ENCODE results near the gene PTGES. TPM values are rescaled to one million over a fixed set of nuclear protein-coding genes. Genes with fewer than 3 reads are reported as not detected.

Gene PTGES
- total RNA-seq, 1 donor from 2014 or later: 0.12 TPM

DNA sequence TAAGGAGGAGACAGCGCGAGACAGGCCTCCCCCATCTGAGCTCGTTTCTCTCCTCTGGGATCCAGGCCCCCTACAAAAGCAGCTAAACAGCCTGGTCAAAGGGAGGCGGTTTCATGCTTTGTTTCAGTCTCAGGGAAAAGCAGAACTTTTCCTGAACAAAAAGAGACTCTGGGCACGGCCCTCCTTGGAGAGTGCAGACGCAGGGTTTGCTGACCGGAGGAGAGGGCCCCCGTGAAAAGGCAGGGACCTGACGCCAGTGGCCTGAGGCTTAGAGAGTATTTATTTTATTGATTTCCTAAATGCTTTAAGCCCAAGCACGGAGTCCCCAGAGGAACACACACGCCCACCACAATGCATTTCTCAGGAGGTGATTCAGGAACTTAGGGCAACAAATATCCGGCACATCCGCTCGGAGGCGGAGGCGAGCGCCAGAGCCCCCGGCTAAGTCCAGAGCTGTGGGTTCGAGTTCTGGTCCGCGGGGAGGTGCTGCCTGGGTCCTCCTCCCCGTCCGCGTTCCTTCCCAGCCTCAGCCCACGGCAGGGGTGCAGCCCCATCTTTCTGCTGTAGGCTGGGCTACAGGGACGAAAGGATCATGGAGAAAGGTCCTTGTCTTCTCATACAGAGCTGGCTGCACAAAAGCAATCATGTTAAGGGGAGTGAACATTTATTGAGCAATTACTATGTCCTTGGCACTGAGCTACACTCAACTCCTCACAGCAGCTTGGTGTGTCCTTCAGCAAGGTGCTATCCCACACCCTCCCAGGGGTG is 40.0 kb downstream of the PTGES start:
- no peaks in the 10 kb centered on the region for H3K36me3 Mint-ChIP-seq (ENCODE audit: low read depth)
- intact Hi-C loops (cut with micrococcal nuclease): loop anchor here (5.0 kb wide), 1 partner anchor 41 kb away; no protein-coding TSS in a partner anchor
- no peaks in the 10 kb centered on the region for H3K9me3 Mint-ChIP-seq
- H3K27me3 Mint-ChIP-seq: peaks cover 9% of the 10 kb centered on the region
- no peak overlapping the region for H3K27ac Mint-ChIP-seq
- peaks cover 17% of the 10 kb centered on the region for H3K4me1 Mint-ChIP-seq
- no peak overlapping the region for H3K4me3 Mint-ChIP-seq
- no peak for DNase-seq

DNA sequence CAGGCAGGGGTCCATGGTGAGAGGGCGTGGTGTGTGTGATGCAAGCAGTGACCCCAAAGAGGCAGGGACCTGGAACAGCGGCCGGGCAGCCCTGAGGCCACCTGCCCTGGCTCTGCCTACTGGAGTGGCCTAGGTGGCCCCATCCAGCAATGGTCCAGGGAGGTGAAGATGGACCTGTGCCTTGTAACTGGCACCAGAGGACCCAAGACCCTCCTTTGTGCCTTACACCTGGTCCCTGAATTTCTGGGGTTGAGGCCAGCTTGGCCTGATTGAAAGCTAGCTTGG is 42.7 kb downstream of the PTGES start:
- Mint-ChIP-seq H3K36me3 (ENCODE audit: low read depth) (no peaks in the 10 kb centered on the region), H3K9me3 (no peaks in the 10 kb centered on the region), H3K4me1 (peaks cover 17% of the 10 kb centered on the region), H3K27ac (no peak overlapping the region), H3K27me3 (peaks cover 2% of the 10 kb centered on the region), H3K4me3 (no peak overlapping the region)
- no peak for DNase-seq
- intact Hi-C loops (cut with micrococcal nuclease): loop anchor here (5.0 kb wide), 1 partner anchor 38 kb away; no protein-coding TSS in a partner anchor

DNA sequence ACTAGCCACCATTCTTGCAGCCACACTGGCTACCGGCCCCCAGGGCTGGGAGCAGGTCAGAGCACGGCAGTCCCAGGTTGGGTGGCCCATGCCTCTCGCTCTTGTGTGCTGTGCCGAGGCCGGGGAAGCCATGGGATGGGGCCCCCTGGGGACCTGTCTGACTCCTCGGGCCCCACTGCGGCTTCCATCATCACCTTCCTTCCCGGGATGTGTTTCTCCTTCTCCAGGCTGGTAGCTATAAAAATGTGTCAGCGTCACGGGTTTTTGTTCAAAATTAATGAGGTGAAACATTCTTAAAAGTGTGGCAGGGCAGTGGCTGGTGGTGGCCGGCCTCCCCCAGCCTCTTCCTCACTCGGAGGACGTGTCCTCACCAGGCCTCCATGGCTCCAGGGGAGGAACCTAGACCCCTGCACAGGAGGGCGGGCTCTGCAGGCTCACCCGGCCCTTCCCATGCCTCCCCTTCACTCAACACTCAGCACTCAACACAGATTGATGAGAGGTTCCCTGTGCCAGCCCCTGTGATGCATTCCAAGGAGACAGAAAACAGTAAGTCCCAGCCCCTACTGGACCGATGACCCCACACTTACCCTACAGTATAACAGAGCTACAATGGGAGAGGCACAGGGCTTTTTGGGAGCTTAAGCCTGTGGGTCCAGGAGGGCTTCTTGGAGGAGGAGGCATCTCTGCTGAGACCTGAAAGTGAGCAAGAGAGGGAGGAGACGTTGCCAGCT is 43.2 kb downstream of the PTGES start:
- intact Hi-C loops (cut with micrococcal nuclease): loop anchor here (5.0 kb wide), 1 partner anchor 37 kb away; no protein-coding TSS in a partner anchor
- peaks cover 17% of the 10 kb centered on the region for H3K4me1 Mint-ChIP-seq
- H3K9me3 Mint-ChIP-seq: no peaks in the 10 kb centered on the region
- no peak for DNase-seq
- no peak overlapping the region for H3K4me3 Mint-ChIP-seq
- no peak overlapping the region for H3K27ac Mint-ChIP-seq
- H3K27me3 Mint-ChIP-seq: peaks cover 2% of the 10 kb centered on the region
- no peaks in the 10 kb centered on the region for H3K36me3 Mint-ChIP-seq (ENCODE audit: low read depth)

DNA sequence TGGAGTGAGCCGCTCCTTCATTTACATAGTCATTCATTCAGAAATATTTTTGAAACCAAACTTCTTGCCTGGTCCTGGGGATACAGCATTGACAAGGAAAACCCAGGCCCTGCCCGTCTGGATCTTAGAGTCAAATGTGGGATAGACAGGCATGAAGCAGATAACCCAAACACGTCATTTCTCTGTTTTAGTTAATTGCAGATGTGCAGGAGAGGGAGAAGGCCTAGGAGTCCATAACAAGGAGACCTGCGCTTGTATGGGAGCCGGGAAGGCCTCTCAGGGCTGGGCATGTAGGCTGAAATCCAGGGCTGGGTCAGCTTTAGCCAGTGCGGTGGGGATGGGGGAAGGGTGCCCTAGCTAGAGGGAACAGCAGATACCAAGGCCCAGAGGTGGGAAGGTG is 44.0 kb downstream of the PTGES start:
- H3K4me1 Mint-ChIP-seq: peaks cover 17% of the 10 kb centered on the region
- H3K9me3 Mint-ChIP-seq: no peaks in the 10 kb centered on the region
- no peak overlapping the region for H3K4me3 Mint-ChIP-seq
- peaks cover 2% of the 10 kb centered on the region for H3K27me3 Mint-ChIP-seq
- no peaks in the 10 kb centered on the region for H3K36me3 Mint-ChIP-seq (ENCODE audit: low read depth)
- intact Hi-C loops (cut with micrococcal nuclease): no loop called here
- H3K27ac Mint-ChIP-seq: no peak overlapping the region
- no peak for DNase-seq

DNA sequence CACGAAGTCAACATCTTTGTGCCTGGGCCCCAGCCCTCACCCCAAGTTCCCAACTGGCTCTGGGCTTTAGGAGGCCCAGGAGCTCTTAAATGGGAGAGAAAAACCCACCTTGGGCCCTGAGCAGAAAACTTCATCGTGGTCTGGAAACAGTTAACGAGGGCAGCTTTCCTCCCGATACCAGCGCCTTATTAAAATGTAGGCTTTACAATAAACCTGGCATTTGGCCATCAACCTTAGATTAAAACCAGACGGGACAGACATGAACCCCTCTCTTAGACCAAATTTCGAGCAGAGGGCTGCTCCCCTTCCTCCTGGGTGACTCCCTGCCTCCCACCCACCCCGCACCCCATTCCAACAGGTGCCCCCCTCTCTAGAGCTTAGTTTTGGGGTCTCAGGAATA is 48.0 kb downstream of the PTGES start:
- H3K36me3 Mint-ChIP-seq (ENCODE audit: low read depth): no peaks in the 10 kb centered on the region
- DNase-seq: no peak
- no peaks in the 10 kb centered on the region for H3K9me3 Mint-ChIP-seq
- H3K4me1 Mint-ChIP-seq: no peaks in the 10 kb centered on the region
- no peak overlapping the region for H3K27ac Mint-ChIP-seq
- intact Hi-C loops (cut with micrococcal nuclease): no loop called here
- H3K27me3 Mint-ChIP-seq: peaks cover 4% of the 10 kb centered on the region
- H3K4me3 Mint-ChIP-seq: no peak overlapping the region

DNA sequence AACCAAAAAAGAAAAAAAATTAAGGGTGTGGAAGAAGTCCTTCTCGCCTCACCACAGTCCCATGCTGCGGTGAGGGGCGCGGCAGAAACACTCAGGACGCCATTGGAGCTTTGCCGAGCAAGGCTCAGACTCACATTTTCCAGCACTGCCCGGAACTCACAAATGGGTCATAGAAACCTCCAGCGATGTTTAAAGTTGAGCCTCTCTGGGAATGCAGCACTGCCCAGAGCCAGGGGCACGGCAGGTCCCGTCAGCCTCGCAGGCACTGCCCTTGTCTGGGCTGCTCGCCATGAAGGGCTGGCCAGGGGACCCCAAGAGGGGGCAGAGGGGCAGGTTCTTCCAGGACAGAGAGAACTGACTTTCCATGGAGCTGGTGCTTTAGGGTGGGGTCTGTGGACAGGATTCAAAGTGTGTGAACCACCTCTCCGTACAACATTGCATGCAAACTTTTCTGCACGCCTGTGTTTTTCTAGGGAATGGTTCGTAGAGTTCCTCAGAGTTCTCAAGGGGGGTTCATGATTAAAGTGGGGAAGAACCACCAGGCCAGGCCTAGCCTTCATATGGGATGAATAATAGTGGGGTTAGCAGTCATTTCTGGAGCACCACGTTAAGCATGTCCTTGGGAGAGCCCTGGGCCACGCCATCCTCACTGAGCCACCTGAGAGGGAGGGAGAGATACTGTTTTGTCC is 49.0 kb downstream of the PTGES start:
- H3K27me3 Mint-ChIP-seq: peaks cover 3% of the 10 kb centered on the region
- H3K36me3 Mint-ChIP-seq (ENCODE audit: low read depth): no peaks in the 10 kb centered on the region
- H3K9me3 Mint-ChIP-seq: no peaks in the 10 kb centered on the region
- no peak overlapping the region for H3K27ac Mint-ChIP-seq
- DNase-seq: no peak
- H3K4me1 Mint-ChIP-seq: no peaks in the 10 kb centered on the region
- H3K4me3 Mint-ChIP-seq: no peak overlapping the region
- intact Hi-C loops (cut with micrococcal nuclease): no loop called here

DNA sequence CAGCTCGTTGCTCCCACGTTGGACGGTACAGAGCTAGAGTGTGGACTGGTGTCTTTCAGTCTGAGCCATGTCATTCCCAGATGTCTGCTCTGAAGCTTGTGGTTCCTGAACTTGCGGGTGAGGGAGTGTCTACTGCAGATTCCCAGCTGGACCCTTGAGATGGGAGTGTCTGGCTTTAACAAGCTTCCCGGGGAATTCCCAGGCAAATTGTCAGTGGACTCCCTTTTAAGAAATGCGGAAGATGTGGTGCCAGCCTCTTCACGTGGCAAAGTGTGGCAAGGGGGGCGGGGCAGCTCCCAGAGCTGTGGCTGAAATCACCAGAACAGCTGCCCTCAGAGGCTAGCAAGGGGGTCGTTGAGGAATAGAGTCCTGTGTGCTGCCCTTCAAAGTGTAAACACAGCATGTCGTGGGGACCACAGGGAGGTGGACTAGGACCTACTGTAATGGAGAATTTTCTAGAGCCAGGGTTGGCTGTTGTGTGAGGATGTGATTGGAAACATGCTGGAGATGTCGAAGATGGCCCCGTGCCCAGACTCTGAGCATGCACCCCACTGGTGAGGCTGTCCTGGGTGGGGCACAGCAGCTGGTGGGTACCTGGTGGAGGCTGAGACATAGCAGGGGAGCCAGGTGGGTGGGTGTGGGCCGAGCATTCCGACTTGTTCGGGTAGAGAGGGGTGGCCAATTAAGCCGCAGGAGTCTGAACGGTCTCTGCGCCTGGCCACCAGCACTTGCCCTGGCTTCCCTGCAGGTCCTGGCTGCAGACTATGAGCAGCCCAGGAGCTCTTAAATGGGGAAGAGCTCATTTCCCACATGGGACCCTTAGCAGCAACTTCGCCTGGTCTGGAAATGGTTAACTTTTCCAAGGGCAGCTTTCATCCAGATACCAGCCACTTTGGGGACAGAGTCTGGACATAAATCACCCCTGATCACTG is 50.0 kb downstream of the PTGES start:
- H3K4me1 Mint-ChIP-seq: no peaks in the 10 kb centered on the region
- H3K4me3 Mint-ChIP-seq: no peak overlapping the region
- H3K36me3 Mint-ChIP-seq (ENCODE audit: low read depth): no peaks in the 10 kb centered on the region
- H3K9me3 Mint-ChIP-seq: no peaks in the 10 kb centered on the region
- no peak overlapping the region for H3K27ac Mint-ChIP-seq
- intact Hi-C loops (cut with micrococcal nuclease): no loop called here
- peaks cover 3% of the 10 kb centered on the region for H3K27me3 Mint-ChIP-seq
- no peak for DNase-seq

DNA sequence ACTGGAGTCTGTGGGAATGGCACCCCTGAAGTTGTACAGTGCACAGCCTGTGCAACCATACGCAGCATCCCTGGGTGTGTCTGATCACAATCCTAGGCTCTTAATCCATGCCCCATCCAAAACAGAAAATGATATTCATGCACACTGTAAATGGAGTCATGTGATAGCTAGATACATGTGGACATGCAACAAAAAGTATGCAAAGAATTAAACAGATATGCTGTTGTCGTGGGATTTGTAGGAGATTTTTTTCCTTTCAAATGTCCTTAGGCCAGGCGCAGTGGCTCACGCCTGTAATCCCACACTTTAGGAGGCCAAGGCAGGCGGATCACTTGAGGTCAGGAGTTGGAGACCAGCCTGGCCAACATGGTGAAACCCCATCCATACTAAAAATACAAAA is 51.3 kb downstream of the PTGES start:
- Mint-ChIP-seq H3K27me3 (peaks cover 6% of the 10 kb centered on the region), H3K4me3 (no peak overlapping the region), H3K4me1 (peaks cover 3% of the 10 kb centered on the region), H3K27ac (no peak overlapping the region), H3K36me3 (ENCODE audit: low read depth) (no peaks in the 10 kb centered on the region), H3K9me3 (no peaks in the 10 kb centered on the region)
- no peak for DNase-seq
- intact Hi-C loops (cut with micrococcal nuclease): no loop called here

DNA sequence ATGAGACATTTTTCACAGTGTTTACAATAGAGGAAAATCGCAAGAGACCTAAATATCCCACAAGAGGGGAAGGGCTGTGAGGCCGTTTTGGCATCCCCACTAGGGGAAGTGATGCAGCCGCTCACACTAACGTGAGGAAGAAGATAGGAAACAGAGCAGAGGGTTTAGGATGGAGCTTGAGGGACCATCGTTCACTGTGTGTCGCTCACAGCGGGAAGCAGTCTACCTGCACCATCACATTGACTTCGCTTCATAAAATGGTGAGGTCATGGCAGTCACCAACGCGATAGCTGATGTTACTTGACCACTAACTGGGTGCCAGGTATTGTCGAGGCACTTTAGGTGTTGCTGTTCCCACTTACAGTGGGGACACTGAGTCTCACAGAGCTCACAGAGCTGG is 51.8 kb downstream of the PTGES start:
- Mint-ChIP-seq H3K27ac (no peak overlapping the region), H3K4me1 (peaks cover 3% of the 10 kb centered on the region), H3K36me3 (ENCODE audit: low read depth) (no peaks in the 10 kb centered on the region), H3K4me3 (no peak overlapping the region), H3K9me3 (no peaks in the 10 kb centered on the region), H3K27me3 (peaks cover 6% of the 10 kb centered on the region)
- intact Hi-C loops (cut with micrococcal nuclease): no loop called here
- no peak for DNase-seq

DNA sequence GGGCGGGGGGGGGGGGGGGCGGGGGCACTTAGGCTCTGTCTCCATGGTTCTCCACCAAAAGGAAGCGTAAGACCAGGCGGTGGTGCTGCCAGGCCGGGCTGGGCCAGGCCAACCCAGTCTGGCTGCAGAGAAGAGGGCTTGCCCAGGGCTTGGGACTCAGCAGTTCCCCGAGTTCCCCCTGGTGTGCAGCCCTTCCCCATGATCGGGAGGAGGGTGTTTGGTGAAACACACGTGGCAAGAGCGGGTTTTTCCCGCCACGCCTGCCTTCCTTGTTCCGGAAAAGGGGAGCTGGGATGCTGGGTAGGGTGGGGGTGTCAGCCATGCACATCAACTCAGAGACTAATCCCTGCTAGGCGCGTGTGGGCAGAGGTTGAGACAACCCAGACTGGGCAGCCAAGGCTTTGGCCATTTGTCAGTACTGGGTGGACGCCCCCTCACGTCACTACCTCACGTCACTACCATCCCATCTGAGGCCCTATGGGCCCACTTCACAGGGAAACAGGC is 54.5 kb downstream of the PTGES start:
- DNase-seq: no peak
- Mint-ChIP-seq H3K36me3 (ENCODE audit: low read depth) (no peaks in the 10 kb centered on the region), H3K9me3 (no peaks in the 10 kb centered on the region), H3K4me1 (peaks cover 5% of the 10 kb centered on the region), H3K4me3 (peak overlapping the region; percentile 48), H3K27me3 (peaks cover 22% of the 10 kb centered on the region), H3K27ac (peak overlapping the region; percentile 72)
- intact Hi-C loops (cut with micrococcal nuclease): no loop called here

DNA sequence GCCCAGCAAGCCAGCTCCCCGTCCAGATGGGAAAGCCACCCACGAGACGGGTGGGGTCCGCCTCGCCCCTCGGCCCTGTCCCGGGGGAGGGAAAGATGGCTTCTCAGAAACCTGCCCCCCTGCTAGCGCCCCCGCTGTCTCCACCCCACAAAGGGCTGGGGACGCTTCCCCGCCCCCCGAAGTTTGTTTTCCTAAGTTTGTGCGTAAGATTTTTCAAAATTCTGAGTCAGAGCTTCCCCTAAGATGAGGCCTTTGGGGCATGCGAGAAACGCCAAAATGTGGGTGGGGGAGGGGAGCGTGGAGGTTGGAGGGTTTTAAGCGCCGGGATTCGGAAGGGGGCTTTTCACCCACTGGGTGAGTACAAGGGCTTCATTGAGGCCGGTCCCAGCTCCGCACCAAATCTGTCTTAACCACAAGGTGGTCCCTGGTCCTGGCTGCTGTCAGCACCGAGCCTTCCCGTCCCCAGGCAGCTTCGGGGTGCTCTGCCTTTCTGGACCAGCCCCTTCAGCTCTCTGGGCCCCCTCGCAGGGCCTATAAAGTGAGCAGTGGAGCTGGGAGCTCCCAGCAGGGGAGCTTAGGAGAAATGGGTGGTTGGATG is 55.1 kb downstream of the PTGES start:
- intact Hi-C loops (cut with micrococcal nuclease): no loop called here
- H3K27me3 Mint-ChIP-seq: peaks cover 22% of the 10 kb centered on the region
- no peak for DNase-seq
- no peaks in the 10 kb centered on the region for H3K9me3 Mint-ChIP-seq
- peaks cover 5% of the 10 kb centered on the region for H3K4me1 Mint-ChIP-seq
- H3K4me3 Mint-ChIP-seq: peak overlapping the region; percentile 69
- H3K36me3 Mint-ChIP-seq (ENCODE audit: low read depth): no peaks in the 10 kb centered on the region
- H3K27ac Mint-ChIP-seq: peak overlapping the region; percentile 81

DNA sequence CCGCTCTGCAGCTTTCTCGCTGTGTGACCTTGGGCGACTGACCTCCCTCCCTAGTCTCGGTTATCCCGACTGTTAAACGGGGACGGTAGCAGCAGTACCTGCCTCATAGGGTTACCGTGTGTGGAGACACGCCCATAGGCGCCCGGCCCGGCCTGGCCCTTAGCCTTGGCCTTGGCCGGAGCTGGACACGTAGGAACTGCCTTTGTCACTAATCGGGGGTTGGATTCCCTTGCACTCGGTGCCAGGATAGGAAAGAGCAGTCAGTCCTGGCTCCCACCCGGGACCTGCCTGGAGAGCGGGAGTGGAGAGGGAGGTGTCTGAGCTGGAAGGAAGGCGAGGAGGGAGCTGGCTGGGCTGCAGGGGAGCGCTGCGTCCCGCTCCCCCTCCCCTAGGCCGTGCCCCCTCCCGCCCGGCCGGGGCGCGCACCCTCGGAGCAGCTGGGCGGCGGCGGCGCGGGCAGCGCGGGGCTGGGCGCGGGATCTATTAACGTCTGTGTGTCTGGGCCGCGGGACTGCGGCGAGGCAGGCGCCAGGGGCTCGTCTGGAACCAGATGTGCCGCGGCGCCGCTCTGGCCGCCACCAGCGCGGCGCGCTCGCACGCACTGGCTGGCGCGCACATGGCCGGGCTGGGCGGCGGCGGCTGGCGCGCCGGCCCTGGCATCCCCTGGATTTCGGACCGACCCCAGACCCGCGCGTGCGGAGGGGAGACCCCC is 55.7 kb downstream of the PTGES start:
- H3K36me3 Mint-ChIP-seq (ENCODE audit: low read depth): no peaks in the 10 kb centered on the region
- no peaks in the 10 kb centered on the region for H3K9me3 Mint-ChIP-seq
- DNase-seq: peak; percentile 68
- H3K4me1 Mint-ChIP-seq: peaks cover 5% of the 10 kb centered on the region
- H3K27ac Mint-ChIP-seq: peak overlapping the region; percentile 89
- H3K27me3 Mint-ChIP-seq: peaks cover 22% of the 10 kb centered on the region
- H3K4me3 Mint-ChIP-seq: peak overlapping the region; percentile 84
- intact Hi-C loops (cut with micrococcal nuclease): no loop called here
